Calu3 (cell line): Measurements from ENCODE around the gene TUBGCP6. TPM values are rescaled to one million over a fixed set of nuclear protein-coding genes. Genes with fewer than 3 reads are reported as not detected.

Experiments
- Bru-seq: library from RNA; stranded (reverse); fragments of 400-500 nt; gene quantifications from one replicate; lab custom pipeline; 2021; lab: Mats Ljungman, UMichigan
- BruChase-seq, 2 experiments: library from RNA; stranded (reverse); fragments of 400-500 nt; gene quantifications; one replicate each; lab custom pipeline; 2021; lab: Mats Ljungman, UMichigan
- BruUV-seq: library from RNA; stranded (reverse); fragments of 400-500 nt; replicated peaks from 2 replicates; lab custom pipeline; 2021; lab: Mats Ljungman, UMichigan
- CTCF ChIA-PET: fragments of 300-600 bp; sonication (Branson Sonifier 250); formaldehyde crosslinking; loops from one replicate; lab custom pipeline; 2022; ENCODE audit warnings: antibody characterized with exemption; lab: Charles Lee
- DNase-seq: peaks from one replicate; pipeline ENCODE4 v3.0.0; 2022
- H3K27ac Mint-ChIP-seq: one replicate; pipeline ENCODE4 v1.8.0; 2022; ENCODE audit warnings: mixed read lengths; ENCODE audit not compliant: unreplicated experiment
- H3K27me3 Mint-ChIP-seq: one replicate; pipeline ENCODE4 v1.8.0; 2022; ENCODE audit warnings: mixed read lengths; ENCODE audit not compliant: unreplicated experiment
- H3K36me3 Mint-ChIP-seq: one replicate; pipeline ENCODE4 v1.8.0; 2022; ENCODE audit warnings: mild to moderate bottlenecking, moderate library complexity, mixed read lengths; ENCODE audit not compliant: insufficient read depth, unreplicated experiment
- H3K4me1 Mint-ChIP-seq: one replicate; pipeline ENCODE4 v1.8.0; 2022; ENCODE audit warnings: mild to moderate bottlenecking, low read depth, mixed read lengths; ENCODE audit not compliant: unreplicated experiment
- H3K4me3 Mint-ChIP-seq: one replicate; pipeline ENCODE4 v1.8.0; 2022; ENCODE audit warnings: mild to moderate bottlenecking, low read depth, moderate library complexity, mixed read lengths; ENCODE audit not compliant: unreplicated experiment
- H3K9me3 Mint-ChIP-seq: one replicate; pipeline ENCODE4 v1.8.0; 2022; ENCODE audit warnings: low read depth, mixed read lengths; ENCODE audit not compliant: unreplicated experiment
- intact Hi-C: fragments of 100-400 bp; cut with micrococcal nuclease; formaldehyde crosslinking; loops from one replicate; pipeline ENCODE4 v1.10.0; 2022; ENCODE audit not compliant: unreplicated experiment
- long read RNA-seq: library from polyadenylated mRNA; stranded (forward); transcript quantifications from one replicate; pipeline ENCODE4 v2.0.0, GENCODE V29; 2022
- total RNA-seq: library from RNA; stranded (reverse); gene quantifications from 2 replicates; pipeline ENCODE4 v1.2.3, GENCODE V29; 2022
- TF ChIP-seq, protein P1 (sequence below): fragments of 200-600 bp; IDR thresholded peaks from one replicate; pipeline ENCODE4 v1.8.0; 2022; ENCODE audit warnings: antibody characterized with exemption; ENCODE audit not compliant: unreplicated experiment

Gene TUBGCP6, protein sequence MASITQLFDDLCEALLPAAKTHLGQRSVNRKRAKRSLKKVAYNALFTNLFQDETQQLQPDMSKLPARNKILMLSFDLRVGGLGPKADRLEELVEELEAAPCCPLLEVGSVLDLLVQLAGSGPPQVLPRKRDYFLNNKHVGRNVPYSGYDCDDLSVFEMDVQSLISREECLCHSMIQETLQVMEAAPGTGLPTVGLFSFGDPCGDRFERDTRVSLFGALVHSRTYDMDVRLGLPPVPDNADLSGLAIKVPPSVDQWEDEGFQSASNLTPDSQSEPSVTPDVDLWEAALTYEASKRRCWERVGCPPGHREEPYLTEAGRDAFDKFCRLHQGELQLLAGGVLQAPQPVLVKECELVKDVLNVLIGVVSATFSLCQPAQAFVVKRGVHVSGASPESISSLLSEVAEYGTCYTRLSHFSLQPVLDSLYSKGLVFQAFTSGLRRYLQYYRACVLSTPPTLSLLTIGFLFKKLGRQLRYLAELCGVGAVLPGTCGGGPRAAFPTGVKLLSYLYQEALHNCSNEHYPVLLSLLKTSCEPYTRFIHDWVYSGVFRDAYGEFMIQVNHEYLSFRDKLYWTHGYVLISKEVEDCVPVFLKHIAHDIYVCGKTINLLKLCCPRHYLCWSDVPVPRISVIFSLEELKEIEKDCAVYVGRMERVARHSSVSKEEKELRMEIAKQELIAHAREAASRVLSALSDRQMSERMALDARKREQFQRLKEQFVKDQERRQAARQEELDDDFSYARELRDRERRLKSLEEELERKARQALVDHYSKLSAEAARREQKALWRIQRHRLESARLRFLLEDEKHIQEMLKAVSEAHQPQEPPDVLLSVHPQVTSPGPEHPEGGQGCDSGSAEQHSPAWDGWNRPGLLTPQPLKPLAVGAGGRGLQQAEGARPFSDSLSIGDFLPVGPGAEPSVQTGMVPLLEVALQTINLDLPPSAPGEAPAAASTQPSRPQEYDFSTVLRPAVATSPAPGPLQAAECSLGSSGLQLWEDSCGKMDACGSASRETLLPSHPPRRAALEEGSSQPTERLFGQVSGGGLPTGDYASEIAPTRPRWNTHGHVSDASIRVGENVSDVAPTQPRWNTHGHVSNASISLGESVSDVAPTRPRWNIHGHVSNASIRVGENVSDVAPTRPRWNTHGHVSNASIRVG (N-terminal part only)
- total RNA-seq, result 49.7 and 54.7 TPM in 2 replicates
- percentile 57 among the genes with signal in this experiment for Bru-seq, nascent RNA
- BruChase-seq, experiment 1, labeled RNA remaining after a 6-hour chase, result percentile 80 among the genes with signal in this experiment
- BruChase-seq, experiment 2, labeled RNA remaining after a 2-hour chase, result percentile 76 among the genes with signal in this experiment
- long read RNA-seq, full-length matches to known transcripts, result 1 of 66 reads
- long read RNA-seq, partial matches to known transcripts, result 50 of 66 reads
- long read RNA-seq, other reads (novel, unspliced or antisense), result 15 of 66 reads

DNA sequence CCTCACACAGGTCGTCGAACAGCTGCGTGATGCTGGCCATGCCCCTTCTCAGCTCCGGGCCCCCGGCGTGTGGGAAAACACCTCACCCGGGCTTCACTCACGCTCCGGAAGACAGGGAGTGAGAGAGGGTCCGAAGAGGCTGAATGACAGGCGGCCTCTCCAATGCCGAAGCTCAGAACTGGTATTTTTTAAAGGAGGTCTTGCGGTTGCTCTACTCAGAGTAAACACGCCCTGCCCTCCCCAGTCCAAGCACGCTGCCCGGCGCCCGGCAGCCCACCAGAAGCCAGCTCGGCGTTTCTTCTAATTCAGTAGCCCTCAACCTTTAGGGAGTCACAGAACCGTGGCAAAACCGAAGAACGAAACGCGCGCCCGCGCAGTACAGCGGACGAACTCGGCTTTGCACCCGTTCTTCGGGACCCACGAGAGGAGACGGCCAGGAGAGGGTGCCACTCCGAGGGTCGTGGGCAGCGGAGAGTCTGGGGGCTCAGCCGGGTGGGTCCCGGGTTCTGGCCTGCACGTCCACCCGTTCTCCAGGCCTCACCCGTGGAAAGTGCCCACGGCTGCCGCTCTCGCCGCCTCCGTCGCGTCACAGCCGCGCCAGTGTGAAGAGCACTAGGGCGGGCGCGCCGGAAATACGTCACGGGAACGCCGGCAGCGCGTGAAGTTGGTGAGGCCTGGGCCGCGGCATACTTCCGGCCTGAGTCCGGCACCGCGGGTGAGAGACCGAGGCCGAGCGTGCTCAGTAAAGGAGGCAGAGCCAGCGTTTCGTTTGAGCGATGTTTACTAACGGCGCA lies at the start of gene TUBGCP6:
TUBGCP6 (minus strand) TSS at position 604 of the 794 bp plus-strand sequence; CDS start at position 40, 564 bp downstream.
- BruUV-seq, result TSS peak; percentile 51
- Mint-ChIP-seq H3K4me3 (peak within 1 kb of the TSS; percentile 78), H3K27ac (peak within 1 kb of the TSS; percentile 83), H3K27me3 (no peaks in the 10 kb centered on the region), H3K36me3 (peaks cover 76% of the 10 kb centered on the region), H3K9me3 (no peaks in the 10 kb centered on the region), H3K4me1 (peaks cover 11% of the 10 kb centered on the region)
- intact Hi-C loops, result no loop called here
- TF ChIP-seq, protein P1, sequence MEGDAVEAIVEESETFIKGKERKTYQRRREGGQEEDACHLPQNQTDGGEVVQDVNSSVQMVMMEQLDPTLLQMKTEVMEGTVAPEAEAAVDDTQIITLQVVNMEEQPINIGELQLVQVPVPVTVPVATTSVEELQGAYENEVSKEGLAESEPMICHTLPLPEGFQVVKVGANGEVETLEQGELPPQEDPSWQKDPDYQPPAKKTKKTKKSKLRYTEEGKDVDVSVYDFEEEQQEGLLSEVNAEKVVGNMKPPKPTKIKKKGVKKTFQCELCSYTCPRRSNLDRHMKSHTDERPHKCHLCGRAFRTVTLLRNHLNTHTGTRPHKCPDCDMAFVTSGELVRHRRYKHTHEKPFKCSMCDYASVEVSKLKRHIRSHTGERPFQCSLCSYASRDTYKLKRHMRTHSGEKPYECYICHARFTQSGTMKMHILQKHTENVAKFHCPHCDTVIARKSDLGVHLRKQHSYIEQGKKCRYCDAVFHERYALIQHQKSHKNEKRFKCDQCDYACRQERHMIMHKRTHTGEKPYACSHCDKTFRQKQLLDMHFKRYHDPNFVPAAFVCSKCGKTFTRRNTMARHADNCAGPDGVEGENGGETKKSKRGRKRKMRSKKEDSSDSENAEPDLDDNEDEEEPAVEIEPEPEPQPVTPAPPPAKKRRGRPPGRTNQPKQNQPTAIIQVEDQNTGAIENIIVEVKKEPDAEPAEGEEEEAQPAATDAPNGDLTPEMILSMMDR, result peak; percentile 8
- CTCF ChIA-PET, result no interaction called here
- peak; percentile 94 for DNase-seq

DNA sequence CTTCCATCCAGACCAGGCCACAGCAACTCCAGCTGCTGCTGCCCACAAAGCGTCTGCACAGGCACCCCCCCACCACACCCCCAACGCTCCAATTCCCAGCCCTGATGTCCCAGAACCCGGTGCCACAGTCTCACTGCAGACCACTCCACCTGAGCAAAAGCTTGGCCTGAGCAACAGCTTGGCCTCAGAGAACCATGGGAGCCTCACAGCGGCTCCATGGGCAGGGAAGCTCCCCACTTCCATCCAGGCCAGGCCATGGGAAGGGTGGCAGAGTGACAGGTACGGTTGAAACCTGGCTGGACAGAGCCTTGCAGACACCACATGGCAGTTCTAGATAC lies 49.5 kb upstream of the TUBGCP6 start:
- Mint-ChIP-seq H3K36me3 (peaks cover 54% of the 10 kb centered on the region), H3K27me3 (no peaks in the 10 kb centered on the region), H3K4me1 (peaks cover 61% of the 10 kb centered on the region), H3K27ac (peak overlapping the region; percentile 63), H3K4me3 (peak overlapping the region; percentile 90), H3K9me3 (no peaks in the 10 kb centered on the region)
- no peak for DNase-seq
- CTCF ChIA-PET, result interaction anchor here (0.7 to 2.2 kb wide), 8 partner anchors 10 to 67 kb away, joined by 3 to 26 read pairs (median 5); partner anchors contain the start of genes DENND6B, HDAC10 and PLXNB2
- TF ChIP-seq, protein P1, result no peak
- no TSS peak for BruUV-seq
- intact Hi-C loops, result no loop called here

DNA sequence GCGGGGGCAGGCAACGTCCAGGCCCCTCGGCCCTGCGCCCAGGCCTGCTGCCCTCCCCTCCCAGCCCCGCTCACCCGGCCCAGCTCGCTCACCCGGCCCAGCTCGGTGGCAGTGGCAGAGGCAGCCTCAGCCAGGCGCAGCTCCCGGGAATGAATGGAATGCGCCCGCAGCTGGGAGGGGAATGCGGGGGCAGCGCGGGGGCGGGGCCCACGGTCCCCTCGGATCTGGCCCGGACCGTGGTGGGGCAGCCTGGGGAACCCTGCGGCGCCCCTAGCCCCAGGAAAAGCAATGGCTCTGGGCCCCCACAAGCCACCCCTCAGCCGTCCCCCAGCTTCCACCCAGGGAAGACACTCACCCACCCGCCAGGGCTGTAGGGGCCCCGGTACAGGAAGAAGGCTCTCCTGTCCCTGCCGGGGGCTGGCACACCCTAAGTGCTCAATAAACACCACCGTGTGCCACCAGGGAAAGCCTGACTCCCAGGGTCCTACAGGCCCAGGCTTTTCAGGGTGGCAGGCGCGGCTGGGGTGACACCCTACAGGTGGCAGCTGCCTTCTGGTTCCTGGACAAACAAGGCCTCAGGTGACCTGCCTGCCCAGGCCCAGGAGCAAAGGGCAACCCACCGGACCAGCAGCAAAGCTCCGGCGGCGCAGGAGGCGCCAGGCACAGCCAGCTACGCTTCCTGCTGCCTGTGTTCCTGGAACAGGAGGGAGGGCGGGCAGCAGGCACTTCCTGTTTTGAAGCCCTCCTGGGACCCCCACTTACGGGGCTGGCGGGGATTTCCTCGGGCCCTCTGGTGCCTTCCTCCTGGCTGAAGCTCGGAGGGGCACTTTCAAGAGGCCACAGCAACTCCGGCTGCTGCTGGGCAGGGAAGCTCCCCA lies 48.9 kb upstream of the TUBGCP6 start:
- Mint-ChIP-seq H3K27ac (peak overlapping the region; percentile 63), H3K36me3 (peaks cover 54% of the 10 kb centered on the region), H3K27me3 (no peaks in the 10 kb centered on the region), H3K4me3 (peak overlapping the region; percentile 90), H3K9me3 (no peaks in the 10 kb centered on the region), H3K4me1 (peaks cover 61% of the 10 kb centered on the region)
- CTCF ChIA-PET, result interaction anchor here (0.7 to 2.2 kb wide), 8 partner anchors 10 to 66 kb away, joined by 3 to 26 read pairs (median 5); partner anchors contain the start of genes DENND6B, HDAC10 and PLXNB2
- TF ChIP-seq, protein P1, result no peak
- intact Hi-C loops, result no loop called here
- BruUV-seq, result no TSS peak
- DNase-seq, result peak; percentile 88
